ENCODE data around the gene IQGAP2. TPM values are rescaled to one million over a fixed set of nuclear protein-coding genes. Genes with fewer than 3 reads are reported as not detected.

IQGAP2 gene
- total RNA-seq, 1 donor from 2014 or later = not detected

DNA sequence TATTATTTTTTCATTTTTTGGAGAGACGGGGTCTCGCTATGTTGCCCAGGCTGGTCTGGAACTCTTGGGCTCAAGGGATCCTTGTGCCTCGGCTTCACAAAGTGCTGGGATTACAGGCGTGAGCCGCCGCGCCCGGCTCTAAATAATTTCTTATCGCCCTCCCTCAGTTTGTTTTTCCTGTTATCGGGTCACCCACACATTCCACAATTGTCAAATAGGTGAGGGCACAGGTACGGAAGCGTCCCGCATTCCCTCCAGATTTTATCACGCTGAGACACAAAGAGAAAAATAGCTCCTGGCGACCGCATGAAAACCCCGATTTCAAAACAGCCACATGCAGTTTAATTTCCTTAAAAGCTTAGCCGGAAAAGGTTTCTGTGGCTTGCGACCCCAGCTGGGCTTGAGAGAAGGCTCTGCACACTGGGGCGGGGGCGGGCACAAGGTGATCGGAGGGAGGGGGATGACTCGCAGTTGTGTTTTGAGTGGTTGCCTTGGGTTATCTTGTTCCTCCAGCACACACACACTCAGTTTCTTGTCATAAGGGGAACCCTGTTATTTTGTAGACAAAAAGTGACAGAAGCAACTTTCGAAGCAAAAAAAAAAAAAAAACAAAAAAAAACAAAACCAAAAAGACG, 717 bp upstream of the IQGAP2 start:
- no peak for TF ChIP-seq CTCF (IDR thresholded peaks at IDR 0.05; ENCODE audit: insufficient read depth, low read length, severe bottlenecking)
- peak overlapping the region; percentile 27 for H3K4me3 ChIP-seq (ENCODE audit: low read depth, low read length)
- FAIRE-seq = no peak
- no peaks in the 10 kb centered on the region for H3K36me3 ChIP-seq (ENCODE audit: control insufficient read depth, insufficient read depth, low read length)
- peak; percentile 7 for DNase-seq (ENCODE audit: low read depth)
- peaks cover 20% of the 10 kb centered on the region for H3K27me3 ChIP-seq (ENCODE audit: control insufficient read depth, insufficient read depth, low read length)

- Histone ChIP-seq H3K36me3 (ENCODE audit: control insufficient read depth, insufficient read depth, low read length) (no peaks in the 10 kb centered on the region), H3K4me3 (ENCODE audit: low read depth, low read length) (no peak overlapping the region), H3K27me3 (ENCODE audit: control insufficient read depth, insufficient read depth, low read length) (peaks cover 20% of the 10 kb centered on the region)
- TF ChIP-seq CTCF (IDR thresholded peaks at IDR 0.05; ENCODE audit: insufficient read depth, low read length, severe bottlenecking) = no peak
- FAIRE-seq (no peak), DNase-seq (ENCODE audit: low read depth) (no peak)
Observed at GRCh38 chr5:76403766-76404222, 709 bp downstream of the IQGAP2 start.

DNA sequence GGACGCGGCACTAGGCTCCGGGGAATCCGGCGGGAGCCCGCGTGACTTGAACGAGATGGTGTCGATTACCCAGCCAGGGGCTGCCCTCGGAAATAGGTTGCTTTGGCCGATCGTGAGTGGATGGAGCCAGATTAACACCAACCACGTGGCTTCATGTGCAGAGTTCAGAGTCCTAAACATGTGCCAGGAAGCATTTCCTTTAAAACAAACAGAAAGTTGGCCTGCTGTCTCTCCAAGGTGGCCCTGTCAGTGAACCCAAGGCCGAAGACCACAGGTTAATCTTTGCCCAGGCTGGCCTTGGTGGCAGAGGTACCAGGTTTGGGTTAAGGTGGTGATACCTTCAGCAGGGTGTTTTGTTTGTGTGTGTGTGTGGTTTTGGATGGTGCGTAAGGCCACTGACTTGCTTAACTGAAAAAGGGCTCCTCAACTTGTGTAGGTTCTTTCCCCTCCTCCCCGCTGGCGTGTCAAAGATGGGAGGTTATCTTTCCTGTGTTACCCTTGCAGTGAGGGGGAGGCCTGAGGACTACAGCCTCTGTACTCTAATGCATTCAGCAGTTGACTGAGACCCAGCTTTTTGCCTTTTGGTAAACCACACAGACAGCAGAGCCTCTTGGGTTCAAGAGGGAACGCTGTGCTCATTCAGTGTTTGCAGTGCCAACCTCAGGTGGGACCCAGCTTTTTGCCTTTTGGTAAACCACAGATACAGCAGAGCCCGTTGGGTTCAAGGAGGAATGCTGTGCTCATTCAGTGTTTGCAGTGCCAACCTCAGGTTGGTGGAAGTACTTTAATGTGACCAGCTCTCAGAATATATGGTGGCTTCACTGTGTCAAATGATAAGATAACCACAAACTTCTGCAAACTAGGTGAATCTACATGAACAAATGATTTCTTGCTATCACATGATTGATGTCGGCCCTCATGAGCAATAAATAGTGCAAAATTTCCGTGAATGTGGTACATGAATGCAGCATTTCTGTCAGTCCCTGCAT, 1.4 kb downstream of the IQGAP2 start:
- DNase-seq (ENCODE audit: low read depth) (no peak), FAIRE-seq (peak; percentile 50)
- Histone ChIP-seq H3K27me3 (ENCODE audit: control insufficient read depth, insufficient read depth, low read length) (peaks cover 20% of the 10 kb centered on the region), H3K4me3 (ENCODE audit: low read depth, low read length) (no peak overlapping the region), H3K36me3 (ENCODE audit: control insufficient read depth, insufficient read depth, low read length) (no peaks in the 10 kb centered on the region)
- no peak for TF ChIP-seq CTCF (IDR thresholded peaks at IDR 0.05; ENCODE audit: insufficient read depth, low read length, severe bottlenecking)

DNA sequence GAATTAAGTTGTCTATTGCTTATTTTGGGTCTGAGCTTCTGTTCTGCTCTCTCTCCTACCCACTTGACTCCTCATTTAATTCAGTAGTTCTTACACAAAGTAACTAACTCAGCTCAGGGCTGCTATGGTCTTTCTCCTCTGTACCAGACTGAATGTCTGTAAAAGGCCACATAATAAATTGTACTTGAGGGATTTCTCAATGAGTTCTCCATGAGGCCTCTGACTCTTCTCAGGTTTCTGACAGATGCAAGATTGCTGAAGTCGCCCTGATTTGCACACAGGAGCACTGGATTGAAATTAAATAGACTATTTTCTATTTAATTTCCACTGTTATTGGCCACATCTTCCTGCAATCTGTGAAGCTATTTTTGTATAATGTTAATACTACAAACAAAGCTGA, 2.9 kb downstream of the IQGAP2 start:
- H3K27me3 ChIP-seq (ENCODE audit: control insufficient read depth, insufficient read depth, low read length) = peaks cover 18% of the 10 kb centered on the region
- no peak overlapping the region for H3K4me3 ChIP-seq (ENCODE audit: low read depth, low read length)
- FAIRE-seq (no peak), DNase-seq (ENCODE audit: low read depth) (no peak)
- no peak for TF ChIP-seq CTCF (IDR thresholded peaks at IDR 0.05; ENCODE audit: insufficient read depth, low read length, severe bottlenecking)
- no peaks in the 10 kb centered on the region for H3K36me3 ChIP-seq (ENCODE audit: control insufficient read depth, insufficient read depth, low read length)

DNA sequence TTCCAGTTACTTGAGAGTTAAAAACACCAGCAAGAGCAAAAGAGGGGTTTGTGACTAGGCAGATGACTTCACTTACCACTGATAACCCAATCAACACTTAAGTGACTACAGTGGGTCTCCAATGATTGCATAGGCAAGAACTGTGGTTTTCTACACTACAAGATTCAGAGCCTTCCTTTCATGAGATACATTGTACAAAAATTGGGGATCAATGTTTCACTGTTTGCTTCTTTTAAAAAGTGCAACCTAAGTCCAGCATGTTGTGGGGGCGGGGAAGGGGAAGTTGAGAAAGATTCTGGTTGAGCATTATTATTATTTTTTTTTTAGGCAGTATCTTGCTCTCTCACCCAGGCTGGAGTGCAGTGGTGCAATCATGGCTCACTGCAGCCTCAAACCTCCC, 3.6 kb downstream of the IQGAP2 start:
- H3K36me3 ChIP-seq (ENCODE audit: control insufficient read depth, insufficient read depth, low read length) = no peaks in the 10 kb centered on the region
- no peak for TF ChIP-seq CTCF (IDR thresholded peaks at IDR 0.05; ENCODE audit: insufficient read depth, low read length, severe bottlenecking)
- DNase-seq (ENCODE audit: low read depth) (no peak), FAIRE-seq (no peak)
- H3K4me3 ChIP-seq (ENCODE audit: low read depth, low read length) = no peak overlapping the region
- H3K27me3 ChIP-seq (ENCODE audit: control insufficient read depth, insufficient read depth, low read length) = peaks cover 14% of the 10 kb centered on the region
